Caco-2 (cell line): ENCODE results near the gene GHRH. TPM values are rescaled to one million over a fixed set of nuclear protein-coding genes. Genes with fewer than 3 reads are reported as not detected.

Source experiments
- BruUV-seq: library from RNA; stranded (reverse); fragments of 400-500 nt; replicated peaks from 2 replicates; lab custom pipeline; 2021; lab: Mats Ljungman, UMichigan
- CTCF ChIA-PET: fragments of 300-600 bp; sonication (Branson Sonifier 250); formaldehyde crosslinking; loops from one replicate; lab custom pipeline; 2022; ENCODE audit warnings: antibody characterized with exemption; lab: Charles Lee
- POLR2A ChIA-PET: fragments of 300-600 bp; sonication (Branson Sonifier 250); formaldehyde crosslinking; loops from one replicate; lab custom pipeline; 2022; ENCODE audit warnings: antibody characterized with exemption; lab: Charles Lee
- DNase-seq, 2 experiments: peaks; one replicate each; pipeline versions ENCODE4 v3.0.0 to v3.0.0-alpha.2; 2020 to 2022
- H3K27me3 ChIP-seq: replicated peaks from 2 replicates; pipeline ENCODE4 v1.6.0; 2011; ENCODE audit warnings: low read length; ENCODE audit not compliant: control insufficient read depth, insufficient read depth
- H3K36me3 ChIP-seq: 2 replicates; pipeline ENCODE4 v1.5.1; 2011; ENCODE audit warnings: low read length; ENCODE audit not compliant: control insufficient read depth, insufficient read depth
- H3K4me1 ChIP-seq: fragments of 250-450 bp; sonication (Bioruptor Pico); 2 replicates; pipeline ENCODE4 v1.5.1; 2020; ENCODE audit warnings: mild to moderate bottlenecking
- H3K4me3 ChIP-seq: 2 replicates; pipeline ENCODE4 v1.5.1; 2011; ENCODE audit warnings: low read depth, mild to moderate bottlenecking, control low read depth, low read length
- H3K9me3 ChIP-seq: fragments of 250-450 bp; sonication (Bioruptor Pico); 2 replicates; pipeline ENCODE4 v1.5.1; 2020; ENCODE audit warnings: mild to moderate bottlenecking, moderate library complexity
- H3K27ac Mint-ChIP-seq: one replicate; pipeline ENCODE4 v1.8.0; 2022; ENCODE audit warnings: mixed read lengths; ENCODE audit not compliant: unreplicated experiment
- H3K27me3 Mint-ChIP-seq: one replicate; pipeline ENCODE4 v1.8.0; 2022; ENCODE audit warnings: mixed read lengths; ENCODE audit not compliant: insufficient read depth, unreplicated experiment
- H3K36me3 Mint-ChIP-seq: one replicate; pipeline ENCODE4 v1.8.0; 2022; ENCODE audit warnings: mild to moderate bottlenecking, mixed read lengths; ENCODE audit not compliant: insufficient read depth, unreplicated experiment
- H3K4me1 Mint-ChIP-seq: one replicate; pipeline ENCODE4 v1.8.0; 2022; ENCODE audit warnings: low read depth, mixed read lengths; ENCODE audit not compliant: unreplicated experiment
- H3K4me3 Mint-ChIP-seq: one replicate; pipeline ENCODE4 v1.8.0; 2022; ENCODE audit warnings: mild to moderate bottlenecking, moderate library complexity, mixed read lengths; ENCODE audit not compliant: unreplicated experiment
- H3K9me3 Mint-ChIP-seq: one replicate; pipeline ENCODE4 v1.8.0; 2022; ENCODE audit warnings: mixed read lengths; ENCODE audit not compliant: unreplicated experiment
- intact Hi-C: fragments of 100-400 bp; cut with micrococcal nuclease; formaldehyde crosslinking; loops from one replicate; pipeline ENCODE4 v1.10.0; 2022; ENCODE audit not compliant: unreplicated experiment
- total RNA-seq: library from RNA; stranded (reverse); gene quantifications from 2 replicates; pipeline ENCODE4 v1.2.3, GENCODE V29; 2022
- TF ChIP-seq, protein P1 (sequence below), 2 experiments: fragments of 200-600 bp in 1 of 2; IDR thresholded peaks; 1 replicate in 1 of 2; 2 replicates in 1 of 2; pipeline versions ENCODE4 v1.5.1 to v1.8.0; 2011 to 2022; ENCODE audit warnings: antibody characterized with exemption in 1 of 2, control low read depth in 1 of 2, inconsistent platforms in 1 of 2, low read depth in 1 of 2, low read length in 1 of 2, mild to moderate bottlenecking in 1 of 2, moderate library complexity in 1 of 2; ENCODE audit not compliant: insufficient read depth in 1 of 2, severe bottlenecking in 1 of 2, unreplicated experiment in 1 of 2

The GHRH gene
- total RNA-seq, 1 experiment from 2014 or later: not detected

DNA sequence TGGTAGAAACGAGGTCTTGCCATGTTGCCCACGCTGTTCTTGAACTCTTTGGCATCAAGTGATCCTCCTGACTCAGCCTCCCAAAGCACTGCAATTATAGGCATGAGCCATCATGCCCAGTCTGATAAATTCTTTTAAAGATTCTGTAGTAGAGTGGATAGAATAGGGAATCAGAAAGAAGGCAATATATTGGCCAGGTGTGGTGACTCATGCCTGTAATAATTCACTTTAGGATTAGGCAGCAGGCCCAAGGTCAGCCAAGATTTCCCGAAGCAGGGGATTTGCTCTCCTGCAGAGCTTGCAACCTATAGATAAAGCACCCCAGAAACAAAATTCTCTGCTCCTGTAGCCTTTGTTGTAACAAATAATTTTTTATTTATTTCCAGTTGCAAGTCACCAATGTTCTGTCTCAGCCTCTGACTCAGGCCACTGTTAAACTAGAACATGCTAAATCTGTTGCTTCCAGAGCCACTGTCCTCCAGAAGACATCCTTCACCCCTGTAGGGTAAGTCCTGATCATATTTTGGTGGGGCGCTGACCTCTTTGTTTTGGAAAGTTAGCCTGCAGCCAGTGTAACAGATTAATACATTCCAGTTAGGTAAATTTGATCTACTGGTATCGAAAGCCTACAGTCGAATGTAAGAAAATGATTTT lies 51.8 kb downstream of the GHRH start:
- ChIA-PET CTCF (interaction anchor here (0.7 to 1.1 kb wide), 2 partner anchors 18 to 1573 kb away, joined by 3 to 4 read pairs; no protein-coding TSS in a partner anchor), POLR2A (no interaction called here)
- H3K36me3 Mint-ChIP-seq: peaks cover 100% of the 10 kb centered on the region

DNA sequence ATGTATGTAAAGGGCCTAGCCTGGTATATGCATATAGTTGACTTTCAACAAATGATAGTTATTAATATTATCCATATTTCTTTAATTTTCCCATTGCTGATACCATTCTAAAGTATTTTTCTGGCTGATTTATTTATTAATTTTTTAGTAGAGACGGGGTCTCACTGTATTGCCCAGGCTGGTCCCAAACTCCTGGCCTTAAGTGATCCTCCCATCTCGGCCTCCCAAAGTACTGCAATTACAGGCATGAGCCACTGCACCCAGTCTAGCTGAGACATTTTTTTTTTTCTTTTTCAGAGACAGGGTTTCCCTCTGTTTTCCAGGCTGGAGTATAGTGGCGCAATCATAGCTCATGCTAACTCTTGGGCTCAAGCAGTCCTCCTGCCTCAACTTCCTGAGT lies 52.4 kb downstream of the GHRH start:
- DNase-seq: no peak
- ChIA-PET CTCF (interaction anchor here (0.7 to 1.1 kb wide), 2 partner anchors 17 to 1573 kb away, joined by 3 to 4 read pairs; no protein-coding TSS in a partner anchor), POLR2A (interaction anchor here (0.6 kb wide), 1 partner anchor 1237 kb away, joined by 3 read pairs; no protein-coding TSS in a partner anchor)
- H3K36me3 Mint-ChIP-seq: peaks cover 100% of the 10 kb centered on the region
- Histone ChIP-seq H3K4me1 (peaks cover 7% of the 10 kb centered on the region; the same call in 1 of the 2 replicates), H3K4me3 (no peak overlapping the region), H3K36me3 (peaks cover 12% of the 10 kb centered on the region), H3K27me3 (no peaks in the 10 kb centered on the region), H3K9me3 (no peaks in the 10 kb centered on the region)
- H3K4me3 Mint-ChIP-seq: no peak overlapping the region
- TF ChIP-seq, protein P1, sequence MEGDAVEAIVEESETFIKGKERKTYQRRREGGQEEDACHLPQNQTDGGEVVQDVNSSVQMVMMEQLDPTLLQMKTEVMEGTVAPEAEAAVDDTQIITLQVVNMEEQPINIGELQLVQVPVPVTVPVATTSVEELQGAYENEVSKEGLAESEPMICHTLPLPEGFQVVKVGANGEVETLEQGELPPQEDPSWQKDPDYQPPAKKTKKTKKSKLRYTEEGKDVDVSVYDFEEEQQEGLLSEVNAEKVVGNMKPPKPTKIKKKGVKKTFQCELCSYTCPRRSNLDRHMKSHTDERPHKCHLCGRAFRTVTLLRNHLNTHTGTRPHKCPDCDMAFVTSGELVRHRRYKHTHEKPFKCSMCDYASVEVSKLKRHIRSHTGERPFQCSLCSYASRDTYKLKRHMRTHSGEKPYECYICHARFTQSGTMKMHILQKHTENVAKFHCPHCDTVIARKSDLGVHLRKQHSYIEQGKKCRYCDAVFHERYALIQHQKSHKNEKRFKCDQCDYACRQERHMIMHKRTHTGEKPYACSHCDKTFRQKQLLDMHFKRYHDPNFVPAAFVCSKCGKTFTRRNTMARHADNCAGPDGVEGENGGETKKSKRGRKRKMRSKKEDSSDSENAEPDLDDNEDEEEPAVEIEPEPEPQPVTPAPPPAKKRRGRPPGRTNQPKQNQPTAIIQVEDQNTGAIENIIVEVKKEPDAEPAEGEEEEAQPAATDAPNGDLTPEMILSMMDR (IDR thresholded peaks at IDR 0.05; ENCODE audit: insufficient read depth in 1 of 2, low read depth in 1 of 2, low read length in 1 of 2, severe bottlenecking in 1 of 2, unreplicated experiment in 1 of 2): no peak
- no TSS peak for BruUV-seq
- intact Hi-C loops: no loop called here
- H3K9me3 Mint-ChIP-seq: no peaks in the 10 kb centered on the region
- H3K4me1 Mint-ChIP-seq: no peaks in the 10 kb centered on the region
- H3K27me3 Mint-ChIP-seq: no peaks in the 10 kb centered on the region
- no peak overlapping the region for H3K27ac Mint-ChIP-seq

More for the DNA sequence above, 51.8 kb downstream of the GHRH start:
- H3K27me3 Mint-ChIP-seq: no peaks in the 10 kb centered on the region
- no peak overlapping the region for H3K4me3 ChIP-seq
- no peaks in the 10 kb centered on the region for H3K4me1 Mint-ChIP-seq
- H3K27me3 ChIP-seq: no peaks in the 10 kb centered on the region
- H3K9me3 Mint-ChIP-seq: no peaks in the 10 kb centered on the region
- H3K4me1 ChIP-seq: peaks cover 7% of the 10 kb centered on the region; the same call in 1 of the 2 replicates
- H3K27ac Mint-ChIP-seq: no peak overlapping the region
- H3K9me3 ChIP-seq: no peaks in the 10 kb centered on the region
- no TSS peak for BruUV-seq
- no peak for DNase-seq
- intact Hi-C loops: no loop called here
- H3K4me3 Mint-ChIP-seq: no peak overlapping the region
- peaks cover 12% of the 10 kb centered on the region for H3K36me3 ChIP-seq
- TF ChIP-seq, protein P1 (IDR thresholded peaks at IDR 0.05; ENCODE audit: insufficient read depth in 1 of 2, low read depth in 1 of 2, low read length in 1 of 2, severe bottlenecking in 1 of 2, unreplicated experiment in 1 of 2): no peak

DNA sequence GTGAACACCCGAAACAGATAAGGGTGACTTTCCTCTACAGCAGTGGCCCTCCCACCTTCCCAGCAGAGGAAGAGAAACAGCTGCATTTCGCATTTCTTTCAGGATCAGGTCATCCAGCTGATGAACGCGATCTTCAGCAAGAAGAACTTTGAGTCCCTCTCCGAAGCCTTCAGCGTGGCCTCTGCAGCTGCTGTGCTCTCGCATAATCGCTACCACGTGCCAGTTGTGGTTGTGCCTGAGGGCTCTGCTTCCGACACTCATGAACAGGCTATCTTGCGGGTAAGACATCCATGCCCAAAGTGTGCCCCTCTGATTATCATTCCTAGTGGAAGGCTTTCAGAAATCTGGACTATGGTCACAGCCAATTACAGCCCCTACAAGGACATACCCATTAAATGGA lies 54.4 kb downstream of the GHRH start:
- no peaks in the 10 kb centered on the region for H3K27me3 ChIP-seq
- intact Hi-C loops: no loop called here
- BruUV-seq: no TSS peak
- Mint-ChIP-seq H3K27ac (no peak overlapping the region), H3K9me3 (no peaks in the 10 kb centered on the region), H3K4me3 (no peak overlapping the region), H3K4me1 (peaks cover 3% of the 10 kb centered on the region), H3K27me3 (no peaks in the 10 kb centered on the region), H3K36me3 (peaks cover 100% of the 10 kb centered on the region)
- TF ChIP-seq, protein P1 (IDR thresholded peaks at IDR 0.05; ENCODE audit: insufficient read depth in 1 of 2, low read depth in 1 of 2, low read length in 1 of 2, severe bottlenecking in 1 of 2, unreplicated experiment in 1 of 2): no peak
- H3K4me1 ChIP-seq: peaks cover 7% of the 10 kb centered on the region
- ChIA-PET POLR2A (no interaction called here), CTCF (no interaction called here)
- H3K9me3 ChIP-seq: no peaks in the 10 kb centered on the region
- H3K4me3 ChIP-seq: no peak overlapping the region
- DNase-seq: no peak
- peaks cover 17% of the 10 kb centered on the region for H3K36me3 ChIP-seq
